NCI-H1694 (cell line): ENCODE data around the gene SRPK2.
A peak's percentile ranks its signal among the peaks of the same experiment; 100 is the strongest.
"Not testable (repeated sequence)": the region's sequence is repeated elsewhere in the genome, so short reads cannot be mapped to it uniquely, and the experiment has no call there.

ENCODE experiments used
- DNase-seq: peaks from one replicate; lab custom pipeline; 2025; lab: John Stamatoyannopoulos, UW

Gene SRPK2

GRCh38 chr7:105304040-105304895 lies 84.5 kb downstream of the SRPK2 start:
- no peak for DNase-seq

GRCh38 chr7:105300587-105300986 lies 88.1 kb downstream of the SRPK2 start:
- not testable (repeated sequence) for DNase-seq

GRCh38 chr7:105298439-105298894 lies 90.3 kb downstream of the SRPK2 start:
- DNase-seq: no peak

GRCh38 chr7:105297985-105298384 lies 90.7 kb downstream of the SRPK2 start:
- DNase-seq: no peak

GRCh38 chr7:105297309-105297708 lies 91.4 kb downstream of the SRPK2 start:
- DNase-seq: no peak

- no peak for DNase-seq
Observed at GRCh38 chr7:105296491-105296890, 92.2 kb downstream of the SRPK2 start.

GRCh38 chr7:105295596-105296352 lies 92.9 kb downstream of the SRPK2 start:
- no peak for DNase-seq

- not testable (repeated sequence) for DNase-seq
Observed at GRCh38 chr7:105294482-105294881, 94.2 kb downstream of the SRPK2 start.

- no peak for DNase-seq
Observed at GRCh38 chr7:105289704-105290103, 99.0 kb downstream of the SRPK2 start.

- no peak for DNase-seq
Observed at GRCh38 chr7:105286441-105286840, 102.3 kb downstream of the SRPK2 start.

GRCh38 chr7:105285118-105285874 lies 103.4 kb downstream of the SRPK2 start:
- no peak for DNase-seq

- DNase-seq: no peak
Observed at GRCh38 chr7:105284014-105284413, 104.7 kb downstream of the SRPK2 start.

- no peak for DNase-seq
Observed at GRCh38 chr7:105281966-105282365, 106.8 kb downstream of the SRPK2 start.

- no peak for DNase-seq
Observed at GRCh38 chr7:105279688-105280007, 109.1 kb downstream of the SRPK2 start.

- no peak for DNase-seq
Observed at GRCh38 chr7:105278973-105279687, 109.6 kb downstream of the SRPK2 start.

GRCh38 chr7:105278565-105278964 lies 110.2 kb downstream of the SRPK2 start:
- DNase-seq: no peak

- no peak for DNase-seq
Observed at GRCh38 chr7:105277341-105277740, 111.4 kb downstream of the SRPK2 start.

GRCh38 chr7:105270117-105270516 lies 118.6 kb downstream of the SRPK2 start:
- no peak for DNase-seq

GRCh38 chr7:105269397-105269796 lies 119.3 kb downstream of the SRPK2 start:
- no peak for DNase-seq

- peak; percentile 42 for DNase-seq
Observed at GRCh38 chr7:105268511-105269392, 120.0 kb downstream of the SRPK2 start.

GRCh38 chr7:105268056-105268455 lies 120.7 kb downstream of the SRPK2 start:
- no peak for DNase-seq
